ENCODE results near the gene WDR88. TPM values are rescaled to one million over a fixed set of nuclear protein-coding genes. Genes with fewer than 3 reads are reported as not detected.

The WDR88 gene
- total RNA-seq, 2 donors from 2014 or later, result not detected

- Histone ChIP-seq H3K9me3 (no peaks in the 10 kb centered on the region), H3K4me3 (no peak overlapping the region), H3K36me3 (replicated peaks in 1 of 2; ENCODE audit: insufficient read depth in 1 of 2, low read depth in 2 of 2) (no peaks in the 10 kb centered on the region), H3K4me1 (no peaks in the 10 kb centered on the region), H3K27ac (no peak overlapping the region), H3K27me3 (no peaks in the 10 kb centered on the region)
- intact Hi-C loops (cut with DNase I), result no loop called here
- DNase-seq, result no peak
- no peak for ATAC-seq
- TF ChIP-seq CTCF (IDR thresholded peaks at IDR 0.05) (no peak), POLR2A (IDR thresholded peaks at IDR 0.05) (no peak)
- WGBS, 2 donors, result 79 to 84% methylated on average over 6 of the region's 6 CpGs
Measured at GRCh38 chr19:33203529-33203928, 71.6 kb downstream of the WDR88 start.

GRCh38 chr19:33204136-33204973 is 72.4 kb downstream of the WDR88 start:
- intact Hi-C loops (cut with DNase I), result no loop called here
- Histone ChIP-seq H3K27me3 (no peaks in the 10 kb centered on the region), H3K4me3 (no peak overlapping the region), H3K4me1 (no peaks in the 10 kb centered on the region), H3K36me3 (replicated peaks in 1 of 2; ENCODE audit: insufficient read depth in 1 of 2, low read depth in 2 of 2) (no peaks in the 10 kb centered on the region), H3K9me3 (no peaks in the 10 kb centered on the region), H3K27ac (no peak overlapping the region)
- DNase-seq (no peak), ATAC-seq (no peak)
- no peak for TF ChIP-seq CTCF (IDR thresholded peaks at IDR 0.05)
- no peak for TF ChIP-seq POLR2A (IDR thresholded peaks at IDR 0.05)
- WGBS, 2 donors, result 87 to 91% methylated on average over 18 to 32 of the region's 32 CpGs

- no peak overlapping the region for H3K27ac ChIP-seq
- no peak overlapping the region for H3K4me3 ChIP-seq
- DNase-seq (no peak), ATAC-seq (no peak)
- H3K36me3 ChIP-seq (replicated peaks in 1 of 2; ENCODE audit: insufficient read depth in 1 of 2, low read depth in 2 of 2), result no peaks in the 10 kb centered on the region
- TF ChIP-seq POLR2A (IDR thresholded peaks at IDR 0.05) (no peak), CTCF (IDR thresholded peaks at IDR 0.05) (no peak)
- H3K9me3 ChIP-seq, result no peaks in the 10 kb centered on the region
- H3K27me3 ChIP-seq, result no peaks in the 10 kb centered on the region
- no peaks in the 10 kb centered on the region for H3K4me1 ChIP-seq
- 92 to 98% methylated on average over 24 to 25 of the region's 27 CpGs for WGBS, 2 donors
- intact Hi-C loops (cut with DNase I), result no loop called here
Measured at GRCh38 chr19:33205110-33205509, 73.2 kb downstream of the WDR88 start.

- H3K36me3 ChIP-seq (replicated peaks in 1 of 2; ENCODE audit: insufficient read depth in 1 of 2, low read depth in 2 of 2), result no peaks in the 10 kb centered on the region
Measured at GRCh38 chr19:33205531-33206260, 73.8 kb downstream of the WDR88 start.

More at GRCh38 chr19:33205531-33206260, 73.8 kb downstream of the WDR88 start:
- Histone ChIP-seq H3K4me1 (no peaks in the 10 kb centered on the region), H3K4me3 (no peak overlapping the region), H3K27ac (no peak overlapping the region), H3K27me3 (no peaks in the 10 kb centered on the region), H3K9me3 (no peaks in the 10 kb centered on the region)
- 96% methylated on average over 14 to 53 of the region's 64 CpGs for WGBS, 2 donors
- DNase-seq (no peak), ATAC-seq (no peak)
- intact Hi-C loops (cut with DNase I), result no loop called here
- no peak for TF ChIP-seq CTCF (IDR thresholded peaks at IDR 0.05)
- no peak for TF ChIP-seq POLR2A (IDR thresholded peaks at IDR 0.05)

Data from body of pancreas (tissue), 4 donors.